HepG2 (cell line): ENCODE measurements around the gene EXOC1. TPM values are rescaled to one million over a fixed set of nuclear protein-coding genes. Genes with fewer than 3 reads are reported as not detected.

ENCODE experiments used
- HMGXB3 ChIP-seq: sonication (generic); formaldehyde crosslinking; IDR thresholded peaks from 2 replicates; pipeline ENCODE4 v1.4.0; 2020; ENCODE audit warnings: missing genetic modification reagents, borderline replicate concordance
- IRF2 ChIP-seq: IDR thresholded peaks from 2 replicates; pipeline ENCODE4 v1.6.1; 2018; ENCODE audit warnings: missing genetic modification reagents, missing compliant biosample characterization
- KAT8 ChIP-seq: IDR thresholded peaks from 2 replicates; pipeline ENCODE4 v1.6.1; 2016; ENCODE audit warnings: missing genetic modification reagents, missing compliant biosample characterization
- MTA1 ChIP-seq: sonication (generic); formaldehyde crosslinking; IDR thresholded peaks from 2 replicates; pipeline ENCODE4 v1.4.0; 2020; ENCODE audit warnings: missing genetic modification reagents, mild to moderate bottlenecking, borderline replicate concordance
- NR2F2 ChIP-seq: IDR thresholded peaks from 2 replicates; pipeline ENCODE4 v1.6.1; 2012; ENCODE audit warnings: low read depth, inconsistent platforms, borderline replicate concordance
- PITX1 ChIP-seq: sonication (generic); formaldehyde crosslinking; IDR thresholded peaks from 2 replicates; pipeline ENCODE4 v1.5.1; 2020; ENCODE audit warnings: mild to moderate bottlenecking, missing genetic modification reagents
- RBAK ChIP-seq: sonication (generic); formaldehyde crosslinking; IDR thresholded peaks from 2 replicates; pipeline ENCODE4 v1.5.1; 2020; ENCODE audit warnings: mild to moderate bottlenecking, missing genetic modification reagents
- RFX1 ChIP-seq: fragments of 450-650 bp; IDR thresholded peaks from 2 replicates; pipeline ENCODE4 v1.6.1; 2017
- SNAI1 ChIP-seq: sonication (generic); formaldehyde crosslinking; IDR thresholded peaks from 2 replicates; pipeline ENCODE4 v1.5.0; 2020; ENCODE audit warnings: mild to moderate bottlenecking, missing genetic modification reagents, borderline replicate concordance
- ZFY ChIP-seq: sonication (generic); formaldehyde crosslinking; IDR thresholded peaks from 2 replicates; pipeline ENCODE4 v1.4.0; 2020; ENCODE audit warnings: missing genetic modification reagents
- ZNF138 ChIP-seq: sonication (generic); formaldehyde crosslinking; IDR thresholded peaks from 2 replicates; pipeline ENCODE4 v1.5.0; 2020; ENCODE audit warnings: mild to moderate bottlenecking, low read depth, missing genetic modification reagents
- ZNF280D ChIP-seq: sonication (generic); formaldehyde crosslinking; IDR thresholded peaks from 2 replicates; pipeline ENCODE4 v1.5.1; 2020; ENCODE audit warnings: mild to moderate bottlenecking, missing genetic modification reagents
- ZNF337 ChIP-seq: sonication (generic); formaldehyde crosslinking; IDR thresholded peaks from 2 replicates; pipeline ENCODE4 v1.5.1; 2020; ENCODE audit warnings: missing genetic modification reagents, low read depth, mild to moderate bottlenecking, borderline replicate concordance
- ZNF451 ChIP-seq: sonication (generic); formaldehyde crosslinking; IDR thresholded peaks from 2 replicates; pipeline ENCODE4 v1.5.0; 2020; ENCODE audit warnings: mild to moderate bottlenecking, missing genetic modification reagents
- ZNF670 ChIP-seq: sonication (generic); formaldehyde crosslinking; IDR thresholded peaks from 2 replicates; pipeline ENCODE4 v1.8.0; 2022; ENCODE audit warnings: mild to moderate bottlenecking, missing genetic modification reagents, borderline replicate concordance
- ZNF704 ChIP-seq: sonication (generic); formaldehyde crosslinking; IDR thresholded peaks from 2 replicates; pipeline ENCODE4 v1.8.1; 2023; ENCODE audit warnings: mild to moderate bottlenecking, inconsistent platforms, moderate library complexity, missing genetic modification reagents, borderline replicate concordance
- ZNF784 ChIP-seq: sonication (generic); formaldehyde crosslinking; IDR thresholded peaks from 2 replicates; pipeline ENCODE4 v1.5.1; 2020; ENCODE audit warnings: missing genetic modification reagents, mild to moderate bottlenecking, borderline replicate concordance
- polyA plus RNA-seq, 8 experiments: library from polyadenylated mRNA; depleted of rRNA in 3 of 8; stranded (reverse) in 7 of 8; unstranded in 1 of 8; fragments of >200 nt; fragmentation: Illumina TruSeq in 4 of 8; extraction: Trizol in 4 of 8; gene quantifications; 2 replicates each; pipeline versions ENCODE4 v1.2.1 to v1.2.3, GENCODE V29; 2011 to 2016; ENCODE audit warnings: low read depth in 4 of 8, missing spikeins in 1 of 8, mixed read lengths in 1 of 8; ENCODE audit not compliant: insufficient read depth in 1 of 8
- total RNA-seq, 5 experiments: library from RNA; depleted of rRNA; stranded (reverse); fragments of >200 nt; fragmentation: Illumina TruSeq; extraction: Trizol; gene quantifications; 2 replicates each; pipeline ENCODE4 v1.2.3, GENCODE V29; 2016; ENCODE audit warnings: low read depth in 1 of 5
- TF ChIP-seq, protein P1 (sequence below): IDR thresholded peaks from 2 replicates; pipeline ENCODE4 v1.6.1; 2016
- TF ChIP-seq, protein P2 (sequence below): sonication (generic); formaldehyde crosslinking; IDR thresholded peaks from 2 replicates; pipeline ENCODE4 v1.4.0; 2020; ENCODE audit warnings: mild to moderate bottlenecking, low read depth, missing genetic modification reagents

EXOC1 gene
- total and polyA plus RNA-seq, 2 of the 13 experiments (the other 11 are each of a cell fraction or from before 2014, with no cell fraction given), result 9.1 to 18.4 TPM

GRCh38 chr4:55853484-55854046 is at the start of gene EXOC1 (continued):
- TF ChIP-seq HMGXB3 (CRISPR knock-in tag) (0 out of 2 replicates have a peak, but pooled peaks have one; percentile 47), RBAK (CRISPR knock-in tag) (no peak), ZNF138 (no peak), ZNF451 (CRISPR knock-in tag) (no peak), ZNF670 (CRISPR knock-in tag) (peak; percentile 61; the same call in 1 of the 2 replicates), PITX1 (CRISPR knock-in tag) (peak; percentile 48; the same call in 1 of the 2 replicates), MTA1 (CRISPR knock-in tag) (peak; percentile 46; the same call in 1 of the 2 replicates), RFX1 (no peak), ZNF784 (CRISPR knock-in tag) (peak; percentile 59; the same call in 1 of the 2 replicates), ZNF337 (CRISPR knock-in tag) (no peak), SNAI1 (CRISPR knock-in tag) (0 out of 2 replicates have a peak, but pooled peaks have one; percentile 41), KAT8 (CRISPR knock-in tag) (peak; percentile 99), ZNF704 (peak; percentile 78), NR2F2 (no peak), ZFY (CRISPR knock-in tag) (peak; percentile 80), IRF2 (CRISPR knock-in tag) (peak; percentile 72), ZNF280D (CRISPR knock-in tag) (peak; percentile 74; the same call in 1 of the 2 replicates)
- TF ChIP-seq, protein P1, sequence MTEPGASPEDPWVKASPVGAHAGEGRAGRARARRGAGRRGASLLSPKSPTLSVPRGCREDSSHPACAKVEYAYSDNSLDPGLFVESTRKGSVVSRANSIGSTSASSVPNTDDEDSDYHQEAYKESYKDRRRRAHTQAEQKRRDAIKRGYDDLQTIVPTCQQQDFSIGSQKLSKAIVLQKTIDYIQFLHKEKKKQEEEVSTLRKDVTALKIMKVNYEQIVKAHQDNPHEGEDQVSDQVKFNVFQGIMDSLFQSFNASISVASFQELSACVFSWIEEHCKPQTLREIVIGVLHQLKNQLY (CRISPR knock-in tag), result no peak
- TF ChIP-seq, protein P2, sequence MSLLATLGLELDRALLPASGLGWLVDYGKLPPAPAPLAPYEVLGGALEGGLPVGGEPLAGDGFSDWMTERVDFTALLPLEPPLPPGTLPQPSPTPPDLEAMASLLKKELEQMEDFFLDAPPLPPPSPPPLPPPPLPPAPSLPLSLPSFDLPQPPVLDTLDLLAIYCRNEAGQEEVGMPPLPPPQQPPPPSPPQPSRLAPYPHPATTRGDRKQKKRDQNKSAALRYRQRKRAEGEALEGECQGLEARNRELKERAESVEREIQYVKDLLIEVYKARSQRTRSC (CRISPR knock-in tag), result no peak
